Activated CD4-positive, alpha-beta memory T cell treated with anti-CD3 and anti-CD28 coated beads, Interleukin-2, amount 10 ng/mL, durations not matched to agents 7 days and 5 days (primary cell): ENCODE measurements around the gene MC1R. TPM values are rescaled to one million over a fixed set of nuclear protein-coding genes. Genes with fewer than 3 reads are reported as not detected.
A peak's percentile ranks its signal among the peaks of the same experiment; 100 is the strongest.
"Not testable (repeated sequence)": the region's sequence is repeated elsewhere in the genome, so short reads cannot be mapped to it uniquely, and the experiment has no call there.

Experiments
- CTCF ChIA-PET: fragments of 350-600 bp; sonication (Branson Sonifier 250); formaldehyde crosslinking; loops from one replicate; lab custom pipeline; 2021; ENCODE audit warnings: antibody characterized with exemption, inconsistent platforms; lab: Charles Lee
- POLR2A ChIA-PET: fragments of 350-600 bp; sonication (Branson Sonifier 250); formaldehyde crosslinking; loops from one replicate; lab custom pipeline; 2021; ENCODE audit warnings: antibody characterized with exemption; lab: Charles Lee
- DNase-seq: peaks from one replicate; pipeline ENCODE4 v3.0.0-alpha.2; 2020
- H3K27ac Mint-ChIP-seq: one replicate; pipeline ENCODE4 v1.8.0; 2021; ENCODE audit warnings: mild to moderate bottlenecking, mixed read lengths
- H3K27me3 Mint-ChIP-seq: one replicate; pipeline ENCODE4 v1.8.0; 2021; ENCODE audit warnings: mixed read lengths
- H3K36me3 Mint-ChIP-seq: one replicate; pipeline ENCODE4 v1.8.0; 2021; ENCODE audit warnings: low read depth, mixed read lengths
- H3K4me1 Mint-ChIP-seq: one replicate; pipeline ENCODE4 v1.8.0; 2021; ENCODE audit warnings: mixed read lengths
- H3K4me3 Mint-ChIP-seq: one replicate; pipeline ENCODE4 v1.8.0; 2021; ENCODE audit warnings: mild to moderate bottlenecking, mixed read lengths
- H3K9me3 Mint-ChIP-seq: one replicate; pipeline ENCODE4 v1.8.0; 2021; ENCODE audit warnings: mixed read lengths
- total RNA-seq, 2 experiments: library from RNA; stranded (reverse); gene quantifications; one replicate each; pipeline ENCODE4 v1.2.3, GENCODE V29; 2021

The MC1R gene
- total RNA-seq, 2 experiments from 2014 or later, result 3.6 to 4.1 TPM

DNA sequence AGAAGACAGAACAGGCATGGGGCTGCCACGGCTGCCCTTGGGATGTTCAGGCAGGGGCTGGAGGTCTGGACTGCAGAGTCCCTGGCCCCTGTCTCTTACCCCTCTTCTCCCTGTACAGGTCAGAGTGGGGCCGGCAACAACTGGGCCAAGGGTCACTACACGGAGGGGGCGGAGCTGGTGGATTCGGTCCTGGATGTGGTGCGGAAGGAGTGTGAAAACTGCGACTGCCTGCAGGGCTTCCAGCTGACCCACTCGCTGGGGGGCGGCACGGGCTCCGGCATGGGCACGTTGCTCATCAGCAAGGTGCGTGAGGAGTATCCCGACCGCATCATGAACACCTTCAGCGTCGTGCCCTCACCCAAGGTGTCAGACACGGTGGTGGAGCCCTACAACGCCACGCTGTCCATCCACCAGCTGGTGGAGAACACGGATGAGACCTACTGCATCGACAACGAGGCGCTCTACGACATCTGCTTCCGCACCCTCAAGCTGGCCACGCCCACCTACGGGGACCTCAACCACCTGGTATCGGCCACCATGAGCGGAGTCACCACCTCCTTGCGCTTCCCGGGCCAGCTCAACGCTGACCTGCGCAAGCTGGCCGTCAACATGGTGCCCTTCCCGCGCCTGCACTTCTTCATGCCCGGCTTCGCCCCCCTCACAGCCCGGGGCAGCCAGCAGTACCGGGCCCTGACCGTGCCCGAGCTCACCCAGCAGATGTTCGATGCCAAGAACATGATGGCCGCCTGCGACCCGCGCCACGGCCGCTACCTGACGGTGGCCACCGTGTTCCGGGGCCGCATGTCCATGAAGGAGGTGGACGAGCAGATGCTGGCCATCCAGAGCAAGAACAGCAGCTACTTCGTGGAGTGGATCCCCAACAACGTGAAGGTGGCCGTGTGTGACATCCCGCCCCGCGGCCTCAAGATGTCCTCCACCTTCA is 16.2 kb downstream of the MC1R start:
- ChIA-PET CTCF (no interaction called here), POLR2A (interaction anchor here (1.3 kb wide), 1 partner anchor 12 kb away, joined by 3 read pairs; the partner anchor contains the start of gene TUBB3)
- no peak overlapping the region for H3K27ac Mint-ChIP-seq
- no peaks in the 10 kb centered on the region for H3K36me3 Mint-ChIP-seq
- no peak for DNase-seq
- H3K4me3 Mint-ChIP-seq, result no peak overlapping the region
- no peaks in the 10 kb centered on the region for H3K27me3 Mint-ChIP-seq
- H3K9me3 Mint-ChIP-seq, result peaks cover 2% of the 10 kb centered on the region
- no peaks in the 10 kb centered on the region for H3K4me1 Mint-ChIP-seq

GRCh38 chr16:89935620-89936019 is 17.0 kb downstream of the MC1R start:
- CTCF ChIA-PET, H3K27me3 Mint-ChIP-seq, H3K4me3 Mint-ChIP-seq, DNase-seq, H3K4me1 Mint-ChIP-seq, H3K9me3 Mint-ChIP-seq, H3K36me3 Mint-ChIP-seq, H3K27ac Mint-ChIP-seq: not testable (repeated sequence)
- POLR2A ChIA-PET, result interaction anchor here (1.3 kb wide), 1 partner anchor 13 kb away, joined by 3 read pairs; the partner anchor contains the start of gene TUBB3

DNA sequence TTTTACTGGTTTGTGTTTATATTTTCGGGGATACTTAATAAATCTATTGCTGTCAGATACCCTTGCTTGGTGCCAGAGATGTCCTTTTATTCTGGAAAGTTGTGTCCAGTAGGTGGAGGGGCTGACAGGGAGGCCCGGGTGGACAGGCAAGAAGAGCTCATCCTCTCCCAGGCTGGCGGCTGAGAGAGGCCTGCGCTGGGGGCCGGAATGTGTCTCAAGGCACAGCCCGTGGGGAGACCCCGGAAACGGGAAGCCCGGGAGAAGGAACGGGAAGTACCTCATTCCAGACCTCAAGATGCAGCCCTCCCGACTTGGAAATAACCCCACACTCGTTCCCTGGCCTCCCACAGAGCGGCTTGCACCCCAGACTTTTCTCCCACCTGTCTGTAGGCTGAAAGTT is 17.4 kb downstream of the MC1R start:
- Mint-ChIP-seq H3K9me3 (peaks cover 2% of the 10 kb centered on the region), H3K27ac (no peak overlapping the region), H3K27me3 (peaks cover 2% of the 10 kb centered on the region), H3K4me3 (no peak overlapping the region), H3K4me1 (no peaks in the 10 kb centered on the region), H3K36me3 (no peaks in the 10 kb centered on the region)
- ChIA-PET POLR2A (interaction anchor here (1.3 kb wide), 1 partner anchor 13 kb away, joined by 3 read pairs; the partner anchor contains the start of gene TUBB3), CTCF (no interaction called here)
- no peak for DNase-seq

GRCh38 chr16:89936508-89936907 is 17.8 kb downstream of the MC1R start:
- Mint-ChIP-seq H3K27me3 (peaks cover 3% of the 10 kb centered on the region), H3K27ac (no peak overlapping the region), H3K36me3 (no peaks in the 10 kb centered on the region)

DNA sequence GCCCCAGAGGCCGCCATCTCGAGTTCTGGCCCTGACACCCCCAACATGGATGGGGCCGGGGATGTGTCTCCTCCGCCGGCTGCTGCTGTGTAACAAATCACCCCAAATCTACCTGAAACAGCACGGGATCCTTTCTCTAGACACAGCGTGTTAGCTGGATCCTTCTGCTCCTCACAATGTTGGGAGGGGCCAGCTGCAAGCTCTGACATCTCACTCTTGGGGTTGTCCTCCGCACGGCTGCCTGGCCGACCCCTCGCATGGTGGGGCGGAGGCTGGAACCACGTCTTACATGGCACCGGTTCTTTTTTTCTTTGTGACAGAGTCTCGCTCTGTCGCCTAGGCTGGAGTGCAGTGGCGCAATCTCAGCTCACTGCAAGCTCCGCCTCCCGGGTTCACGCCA is 18.3 kb downstream of the MC1R start:
- DNase-seq, result no peak
- Mint-ChIP-seq H3K4me1 (no peaks in the 10 kb centered on the region), H3K27ac (no peak overlapping the region), H3K27me3 (peaks cover 6% of the 10 kb centered on the region), H3K4me3 (no peak overlapping the region), H3K36me3 (no peaks in the 10 kb centered on the region), H3K9me3 (peaks cover 2% of the 10 kb centered on the region)
- ChIA-PET POLR2A (no interaction called here), CTCF (no interaction called here)

More at GRCh38 chr16:89936508-89936907, 17.8 kb downstream of the MC1R start:
- ChIA-PET POLR2A (no interaction called here), CTCF (no interaction called here)
- H3K4me3 Mint-ChIP-seq, result no peak overlapping the region
- no peaks in the 10 kb centered on the region for H3K4me1 Mint-ChIP-seq
- DNase-seq, result no peak
- H3K9me3 Mint-ChIP-seq, result peaks cover 2% of the 10 kb centered on the region

DNA sequence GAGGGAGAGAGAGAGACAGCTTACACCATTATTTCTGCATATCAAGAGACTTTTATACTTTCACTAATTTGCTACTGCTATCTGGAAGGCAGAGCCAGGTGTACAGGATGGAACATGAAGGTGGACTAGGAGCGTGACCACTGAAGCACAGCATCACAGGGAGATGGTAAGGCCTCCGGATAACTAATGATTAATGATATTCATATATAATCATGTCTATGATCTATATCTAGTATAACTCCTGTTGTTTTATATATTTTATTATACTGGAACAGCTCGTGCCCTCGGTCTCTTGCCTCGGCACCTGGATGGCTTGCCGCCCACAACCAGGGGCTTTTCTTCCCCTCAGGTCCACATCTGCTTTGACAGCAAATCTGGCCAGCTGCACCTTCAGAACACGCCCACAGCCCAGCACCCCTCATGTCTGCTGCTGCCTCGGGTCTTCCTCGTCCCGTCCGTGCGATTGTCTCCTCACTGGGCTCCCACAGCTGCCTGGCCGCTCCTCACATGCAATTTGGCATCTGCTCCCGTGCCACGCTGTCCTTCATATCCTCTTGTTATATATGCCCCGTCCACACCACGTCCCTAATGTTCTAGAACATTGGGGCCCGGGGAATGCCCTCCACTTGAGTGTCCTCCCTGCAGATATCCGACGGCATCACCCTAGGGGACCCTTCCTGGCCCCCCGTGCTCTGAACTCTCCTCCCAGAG is 19.7 kb downstream of the MC1R start:
- no peak for DNase-seq
- H3K4me3 Mint-ChIP-seq, result no peak overlapping the region
- no peaks in the 10 kb centered on the region for H3K36me3 Mint-ChIP-seq
- CTCF ChIA-PET, result no interaction called here
- H3K27ac Mint-ChIP-seq, result no peak overlapping the region
- POLR2A ChIA-PET, result no interaction called here
- H3K9me3 Mint-ChIP-seq, result peaks cover 2% of the 10 kb centered on the region
- H3K27me3 Mint-ChIP-seq, result peaks cover 10% of the 10 kb centered on the region
- no peaks in the 10 kb centered on the region for H3K4me1 Mint-ChIP-seq

DNA sequence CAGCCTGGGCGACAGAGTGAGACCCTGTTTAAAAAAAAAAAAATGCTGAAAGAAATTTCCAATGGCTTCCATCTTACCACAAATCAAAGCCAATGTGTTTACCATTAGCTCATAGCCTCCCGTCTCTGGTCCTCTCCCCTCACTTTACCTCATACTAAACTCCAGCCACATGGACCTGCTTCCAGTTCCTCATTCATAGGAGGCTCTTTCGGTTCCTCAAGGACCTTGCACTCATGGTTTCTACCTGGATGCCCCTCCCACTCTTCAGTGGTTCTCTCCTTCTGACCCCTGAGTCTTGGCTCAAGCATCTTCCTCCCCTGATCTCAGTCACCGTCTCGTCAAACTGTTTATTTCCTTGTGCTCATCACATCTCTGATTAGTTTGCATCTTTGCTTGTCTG is 26.1 kb downstream of the MC1R start:
- peaks cover 10% of the 10 kb centered on the region for H3K4me1 Mint-ChIP-seq
- no peak overlapping the region for H3K27ac Mint-ChIP-seq
- H3K9me3 Mint-ChIP-seq, result no peaks in the 10 kb centered on the region
- no peak for DNase-seq
- H3K4me3 Mint-ChIP-seq, result no peak overlapping the region
- ChIA-PET CTCF (no interaction called here), POLR2A (no interaction called here)
- peaks cover 35% of the 10 kb centered on the region for H3K27me3 Mint-ChIP-seq
- H3K36me3 Mint-ChIP-seq, result no peaks in the 10 kb centered on the region

GRCh38 chr16:89945654-89946053 is 27.0 kb downstream of the MC1R start:
- Mint-ChIP-seq H3K27me3 (peaks cover 35% of the 10 kb centered on the region), H3K27ac (no peak overlapping the region), H3K4me3 (no peak overlapping the region), H3K9me3 (no peaks in the 10 kb centered on the region), H3K36me3 (no peaks in the 10 kb centered on the region), H3K4me1 (peaks cover 13% of the 10 kb centered on the region)
- DNase-seq, result no peak
- ChIA-PET CTCF (no interaction called here), POLR2A (interaction anchor here (1.3 kb wide), 1 partner anchor 27 kb away, joined by 3 read pairs; no protein-coding TSS in a partner anchor)

DNA sequence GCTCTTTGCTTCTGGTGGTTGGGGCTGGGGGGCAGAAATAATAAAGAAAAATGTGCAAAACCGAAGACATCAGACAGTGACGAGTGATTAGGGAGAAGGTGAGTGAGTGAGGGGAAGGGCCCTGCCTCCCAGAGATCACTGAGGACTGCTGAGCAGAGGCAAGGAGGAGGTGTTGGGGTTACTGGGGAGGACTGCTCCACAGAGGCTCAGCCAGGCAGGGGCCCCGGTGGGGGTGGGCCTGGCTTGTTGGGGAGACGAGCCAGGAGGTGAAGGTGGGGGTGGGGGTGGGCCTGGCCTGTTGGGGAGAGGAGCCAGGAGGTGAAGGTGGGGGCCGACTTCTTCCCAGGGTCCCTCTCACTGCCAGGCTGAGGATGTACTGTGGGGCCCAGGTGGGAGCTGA is 27.9 kb downstream of the MC1R start:
- ChIA-PET POLR2A (interaction anchor here (1.3 kb wide), 1 partner anchor 26 kb away, joined by 3 read pairs; no protein-coding TSS in a partner anchor), CTCF (no interaction called here)
- Mint-ChIP-seq H3K27me3 (peaks cover 32% of the 10 kb centered on the region), H3K9me3 (no peaks in the 10 kb centered on the region), H3K27ac (peak overlapping the region; percentile 23), H3K36me3 (no peaks in the 10 kb centered on the region), H3K4me1 (peaks cover 13% of the 10 kb centered on the region), H3K4me3 (no peak overlapping the region)
- no peak for DNase-seq

GRCh38 chr16:89949121-89949742 is 30.6 kb downstream of the MC1R start:
- CTCF ChIA-PET, result no interaction called here
- no peak for DNase-seq
- H3K4me1 Mint-ChIP-seq, result peaks cover 13% of the 10 kb centered on the region
- H3K9me3 Mint-ChIP-seq, result no peaks in the 10 kb centered on the region
- no peaks in the 10 kb centered on the region for H3K36me3 Mint-ChIP-seq
- H3K27me3 Mint-ChIP-seq, result peaks cover 21% of the 10 kb centered on the region
- peak overlapping the region; percentile 76 for H3K4me3 Mint-ChIP-seq
- POLR2A ChIA-PET, result interaction anchor here (0.9 to 2.0 kb wide), 3 partner anchors 23 to 249 kb away, joined by 3 to 16 read pairs (median 4); no protein-coding TSS in a partner anchor
- H3K27ac Mint-ChIP-seq, result no peak overlapping the region

DNA sequence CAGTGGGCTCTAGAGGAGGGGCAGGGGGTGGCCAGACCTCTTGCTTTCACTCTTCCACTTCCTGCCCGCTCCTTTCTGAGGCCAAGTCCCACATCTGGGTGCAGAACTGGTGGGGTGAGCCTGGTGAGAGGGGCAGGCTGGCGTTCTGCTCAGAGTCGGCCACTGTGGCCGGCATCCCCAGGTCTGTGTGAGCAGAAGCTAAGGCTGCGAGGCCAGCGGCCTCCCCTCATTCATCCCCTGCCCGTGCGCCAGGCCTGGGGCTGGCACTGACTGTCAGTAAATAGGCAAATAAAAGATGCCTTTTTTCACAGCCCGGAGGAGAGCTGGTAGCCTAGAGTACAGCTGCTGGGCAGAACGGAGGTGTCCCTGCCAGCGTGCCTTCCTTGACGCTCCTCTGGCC is 31.1 kb downstream of the MC1R start:
- peaks cover 20% of the 10 kb centered on the region for H3K27me3 Mint-ChIP-seq
- no peaks in the 10 kb centered on the region for H3K9me3 Mint-ChIP-seq
- no peak for DNase-seq
- CTCF ChIA-PET, result interaction anchor here (0.8 kb wide), 1 partner anchor 39 kb away, joined by 4 read pairs; no protein-coding TSS in a partner anchor
- no peaks in the 10 kb centered on the region for H3K36me3 Mint-ChIP-seq
- POLR2A ChIA-PET, result interaction anchor here (0.9 to 2.0 kb wide), 3 partner anchors 22 to 249 kb away, joined by 3 to 16 read pairs (median 4); no protein-coding TSS in a partner anchor
- H3K27ac Mint-ChIP-seq, result no peak overlapping the region
- peaks cover 13% of the 10 kb centered on the region for H3K4me1 Mint-ChIP-seq
- peak overlapping the region; percentile 76 for H3K4me3 Mint-ChIP-seq

- Mint-ChIP-seq H3K27ac (no peak overlapping the region), H3K27me3 (peaks cover 9% of the 10 kb centered on the region), H3K4me3 (peak overlapping the region; percentile 11), H3K36me3 (no peaks in the 10 kb centered on the region), H3K9me3 (no peaks in the 10 kb centered on the region), H3K4me1 (peaks cover 13% of the 10 kb centered on the region)
- CTCF ChIA-PET, result no interaction called here
- DNase-seq, result no peak
- POLR2A ChIA-PET, result no interaction called here
Observed at GRCh38 chr16:89951509-89951908, 32.8 kb downstream of the MC1R start.
